IMR-90 (cell line): ENCODE measurements around the gene TMEM260. TPM values are rescaled to one million over a fixed set of nuclear protein-coding genes. Genes with fewer than 3 reads are reported as not detected.

ENCODE experiments used
- ATAC-seq: fragments of 200-7000 bp; cut with Tn5 transposase; 2 replicates; pipeline ENCODE4 v1.9.1; 2020; ENCODE audit warnings: low read depth, mild to moderate bottlenecking, moderate library complexity
- BruUV-seq: library from RNA; stranded (reverse); fragments of 400-500 nt; replicated peaks from 2 replicates; lab custom pipeline; 2021; lab: Mats Ljungman, UMichigan
- CTCF ChIA-PET: fragments of 300-600 bp; formaldehyde crosslinking; extraction: SDS; loops from one replicate; lab custom pipeline; 2021; ENCODE audit warnings: antibody characterized with exemption; lab: Yijun Ruan, JAX
- POLR2A ChIA-PET: fragments of 300-600 bp; sonication (Branson Sonifier 250); formaldehyde crosslinking; loops from one replicate; lab custom pipeline; 2022; ENCODE audit warnings: antibody characterized with exemption; ENCODE audit not compliant: unreplicated experiment; lab: Charles Lee
- DNase-seq: peaks from one replicate; pipeline ENCODE4 v3.0.0; 2013
- H2AFZ ChIP-seq: replicated peaks from 2 replicates; pipeline ENCODE3; 2013; ENCODE audit warnings: low read length, mild to moderate bottlenecking; ENCODE audit not compliant: poor library complexity
- H2AK5ac ChIP-seq: 2 replicates; pipeline ENCODE4 v1.6.1; 2013; ENCODE audit warnings: low read depth, low read length, inconsistent platforms
- H2AK9ac ChIP-seq: replicated peaks from 2 replicates; pipeline ENCODE3; 2013; ENCODE audit warnings: mild to moderate bottlenecking, low read depth, low read length, moderate library complexity; ENCODE audit not compliant: poor library complexity
- H2BK120ac ChIP-seq: 2 replicates; pipeline ENCODE4 v1.6.1; 2013; ENCODE audit warnings: low read depth, low read length, inconsistent platforms
- H2BK15ac ChIP-seq: 3 replicates; pipeline ENCODE4 v1.6.1; 2013; ENCODE audit warnings: low read depth, low read length, inconsistent platforms
- H2BK20ac ChIP-seq: 2 replicates; pipeline ENCODE4 v1.6.1; 2013; ENCODE audit warnings: low read depth, mild to moderate bottlenecking, inconsistent platforms, low read length, moderate library complexity
- H2BK5ac ChIP-seq: 2 replicates; pipeline ENCODE4 v1.6.1; 2013; ENCODE audit warnings: mild to moderate bottlenecking, low read depth, low read length, inconsistent platforms; ENCODE audit not compliant: poor library complexity, severe bottlenecking
- H3K14ac ChIP-seq: replicated peaks from 2 replicates; pipeline ENCODE4 v1.6.1; 2013; ENCODE audit warnings: low read depth, low read length, inconsistent platforms
- H3K18ac ChIP-seq: 2 replicates; pipeline ENCODE4 v1.6.1; 2013; ENCODE audit warnings: low read depth, low read length, control low read depth
- H3K23ac ChIP-seq: 2 replicates; pipeline ENCODE4 v1.6.1; 2013; ENCODE audit warnings: low read depth, low read length, inconsistent platforms
- H3K27ac ChIP-seq: 2 replicates; pipeline ENCODE4 v1.5.1; 2013; ENCODE audit warnings: mild to moderate bottlenecking, control low read depth, low read length; ENCODE audit not compliant: insufficient read depth
- H3K27me3 ChIP-seq: 2 replicates; pipeline ENCODE4 v1.6.1; 2013; ENCODE audit warnings: low read length; ENCODE audit not compliant: control insufficient read depth, insufficient read depth
- H3K36me3 ChIP-seq: 2 replicates; pipeline ENCODE4 v1.6.1; 2013; ENCODE audit warnings: low read length, mixed read lengths; ENCODE audit not compliant: control insufficient read depth, insufficient read depth
- H3K4ac ChIP-seq: 2 replicates; pipeline ENCODE4 v1.6.1; 2013; ENCODE audit warnings: low read depth, low read length, inconsistent platforms
- H3K4me1 ChIP-seq: 2 replicates; pipeline ENCODE4 v1.6.1; 2013; ENCODE audit warnings: low read length, mixed read lengths; ENCODE audit not compliant: control insufficient read depth, insufficient read depth
- H3K4me2 ChIP-seq: 2 replicates; pipeline ENCODE4 v1.6.1; 2013; ENCODE audit warnings: low read depth, mild to moderate bottlenecking, control low read depth, low read length, moderate library complexity
- H3K4me3 ChIP-seq: 2 replicates; pipeline ENCODE4 v1.5.1; 2013; ENCODE audit warnings: low read depth, mild to moderate bottlenecking, control low read depth, low read length, moderate library complexity; ENCODE audit not compliant: insufficient read depth
- H3K56ac ChIP-seq: 2 replicates; pipeline ENCODE4 v1.6.1; 2013; ENCODE audit warnings: low read length, inconsistent platforms; ENCODE audit not compliant: insufficient read depth; ENCODE audit errors: extremely low read depth
- H3K79me1 ChIP-seq, 2 experiments: 2 replicates each; pipeline ENCODE4 v1.6.1; 2013; ENCODE audit warnings: low read length in 2 of 2, inconsistent platforms in 1 of 2, low read depth in 1 of 2
- H3K9ac ChIP-seq: 2 replicates; pipeline ENCODE4 v1.6.1; 2013; ENCODE audit warnings: low read depth, low read length, control low read depth
- H3K9me1 ChIP-seq: 2 replicates; pipeline ENCODE4 v1.6.1; 2013; ENCODE audit warnings: low read length, inconsistent platforms; ENCODE audit not compliant: insufficient read depth
- H3K9me3 ChIP-seq: 2 replicates; pipeline ENCODE4 v1.6.1; 2013; ENCODE audit warnings: low read length; ENCODE audit not compliant: control insufficient read depth, insufficient read depth
- H4K20me1 ChIP-seq: 2 replicates; pipeline ENCODE4 v1.6.1; 2013; ENCODE audit warnings: low read length, inconsistent platforms; ENCODE audit not compliant: insufficient read depth
- H4K5ac ChIP-seq: 2 replicates; pipeline ENCODE4 v1.6.1; 2013; ENCODE audit warnings: mild to moderate bottlenecking, low read depth, low read length, control low read depth
- H4K8ac ChIP-seq, 2 experiments: 2 replicates each; pipeline ENCODE4 v1.6.1; 2013; ENCODE audit warnings: low read depth in 2 of 2, low read length in 2 of 2, control low read depth in 1 of 2, inconsistent platforms in 1 of 2
- H4K91ac ChIP-seq: 2 replicates; pipeline ENCODE4 v1.6.1; 2013; ENCODE audit warnings: low read depth, low read length, inconsistent platforms; ENCODE audit not compliant: insufficient read depth
- BHLHE40 ChIP-seq: fragments of 150-350 bp; IDR thresholded peaks from 2 replicates; pipeline ENCODE4 v1.6.1; 2016; ENCODE audit warnings: mild to moderate bottlenecking, low read depth, low read length
- CEBPB ChIP-seq: IDR thresholded peaks from 2 replicates; pipeline ENCODE4 v1.6.1; 2012; ENCODE audit warnings: low read depth, low read length, improper control_type of control experiment
- CHD1 ChIP-seq: IDR thresholded peaks from 2 replicates; pipeline ENCODE4 v1.6.1; 2012; ENCODE audit warnings: low read depth, low read length, improper control_type of control experiment
- MAZ ChIP-seq: IDR thresholded peaks from 2 replicates; pipeline ENCODE4 v1.6.1; 2012; ENCODE audit warnings: low read depth, mild to moderate bottlenecking, low read length, improper control_type of control experiment, moderate library complexity, borderline replicate concordance
- MXI1 ChIP-seq: IDR thresholded peaks from 2 replicates; pipeline ENCODE4 v1.6.1; 2012; ENCODE audit warnings: low read depth, mild to moderate bottlenecking, low read length, moderate library complexity, borderline replicate concordance
- POLR2A ChIP-seq: IDR thresholded peaks from 2 replicates; pipeline ENCODE4 v1.6.1; 2012; ENCODE audit warnings: mild to moderate bottlenecking, low read depth, low read length
- RAD21 ChIP-seq: IDR thresholded peaks from 2 replicates; pipeline ENCODE4 v1.6.1; 2012; ENCODE audit warnings: low read length, improper control_type of control experiment
- RCOR1 ChIP-seq: IDR thresholded peaks from 2 replicates; pipeline ENCODE4 v1.6.1; 2012; ENCODE audit warnings: mild to moderate bottlenecking, low read length, improper control_type of control experiment; ENCODE audit not compliant: insufficient replicate concordance
- RFX5 ChIP-seq: IDR thresholded peaks from 2 replicates; pipeline ENCODE4 v1.8.0; 2012; ENCODE audit warnings: low read depth, mild to moderate bottlenecking, low read length, moderate library complexity
- SMC3 ChIP-seq: fragments of 150-350 bp; IDR thresholded peaks from 2 replicates; pipeline ENCODE4 v1.6.1; 2016; ENCODE audit warnings: low read depth, mild to moderate bottlenecking, antibody characterized with exemption, low read length, moderate library complexity
- WGBS, 2 experiments: methylation state at CpG; one replicate each; pipeline versions ENCODE4 v1.1.5 to v1.1.7; 2013; ENCODE audit warnings: missing lambda C conversion rate in 2 of 2; ENCODE audit not compliant: insufficient read length in 1 of 2; ENCODE audit errors: extremely low coverage in 2 of 2; 5-methylcytosine and 5-hydroxymethylcytosine counted together
- dilution Hi-C: fragments of 300-500 bp; cut with HindIII; formaldehyde crosslinking; loops from one replicate; pipeline ENCODE4 v1.14.3; 2018; ENCODE audit warnings: low sequenced_read_pairs; ENCODE audit not compliant: unreplicated experiment
- in situ Hi-C: fragments of 300-500 bp; cut with MboI; formaldehyde crosslinking; loops from 3 replicates; pipeline ENCODE4 v1.14.3; 2019; ENCODE audit warnings: low sequenced_read_pairs, inconsistent platforms, mixed read lengths
- intact Hi-C: fragments of 100-400 bp; cut with micrococcal nuclease; formaldehyde crosslinking; loops from 2 replicates; pipeline ENCODE4 v1.10.0; 2022
- polyA plus RNA-seq, 3 experiments: library from polyadenylated mRNA; depleted of rRNA; stranded (reverse); fragments of >200 nt; gene quantifications; 2 replicates each; pipeline ENCODE4 v1.2.3, GENCODE V29; 2012; ENCODE audit warnings: low replicate concordance in 1 of 3
- total RNA-seq: library from RNA; depleted of rRNA; stranded (reverse); fragments of >200 nt; gene quantifications from 2 replicates; pipeline ENCODE4 v1.2.3, GENCODE V29; 2012
- TF ChIP-seq, protein P1 (sequence below): conservative IDR thresholded peaks from 2 replicates; pipeline ENCODE4 v1.5.1; 2012; ENCODE audit warnings: mild to moderate bottlenecking, low read depth, low read length, improper control_type of control experiment

The TMEM260 gene
- total and polyA plus RNA-seq, 2 of the 4 experiments (the other 2 are of a cell fraction): 6.4 to 11.5 TPM

DNA sequence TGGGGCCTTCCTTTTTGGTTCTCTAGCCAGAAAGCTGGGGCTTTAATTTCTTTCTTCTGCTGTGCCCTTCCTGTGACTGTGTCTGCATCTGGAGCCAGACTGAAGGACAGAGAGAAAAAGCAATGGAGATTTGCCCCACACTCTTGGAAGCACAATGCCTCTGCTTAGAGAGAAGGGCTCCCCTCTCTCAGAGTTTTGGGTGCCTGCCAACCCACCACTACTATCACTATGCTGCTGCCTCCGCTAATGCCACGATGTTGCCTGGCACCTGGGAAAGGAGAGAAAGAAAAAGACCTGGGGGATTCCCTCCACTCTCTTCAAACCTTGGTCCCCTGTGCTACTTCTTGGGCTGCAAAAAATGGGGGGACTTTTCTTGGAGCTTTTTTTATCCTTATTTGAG, 52.6 kb downstream of the TMEM260 start:
- Histone ChIP-seq H3K9me3 (peaks cover 4% of the 10 kb centered on the region; the same call in 1 of the 2 replicates), H3K14ac (no peak overlapping the region), H3K4me3 (no peak overlapping the region), H2AFZ (no peak overlapping the region), H4K8ac (no peak overlapping the region), H3K18ac (no peak overlapping the region), H2BK120ac (no peak overlapping the region), H3K56ac (no peak overlapping the region), H3K9ac (no peak overlapping the region), H3K9me1 (no peaks in the 10 kb centered on the region), H3K27ac (no peak overlapping the region), H3K27me3 (no peaks in the 10 kb centered on the region), H2BK15ac (no peak overlapping the region), H2BK5ac (no peak overlapping the region), H4K5ac (no peak overlapping the region), H2AK9ac (no peak overlapping the region), H4K91ac (no peak overlapping the region), H2BK20ac (no peak overlapping the region), H3K79me1 (no peaks in the 10 kb centered on the region; a peak in 1 of 4 replicates), H4K20me1 (no peaks in the 10 kb centered on the region), H3K4me2 (no peak overlapping the region), H3K36me3 (peaks cover 35% of the 10 kb centered on the region), H3K23ac (no peak overlapping the region), H3K4me1 (no peaks in the 10 kb centered on the region), H2AK5ac (no peak overlapping the region), H3K4ac (no peak overlapping the region)
- in situ Hi-C loops (no loop called here), intact Hi-C loops (no loop called here), dilution Hi-C loops (no loop called here)
- TF ChIP-seq BHLHE40 (no peak), CEBPB (no peak), MAZ (no peak), RCOR1 (no peak), MXI1 (no peak), POLR2A (no peak), RFX5 (no peak), RAD21 (no peak), CHD1 (no peak), SMC3 (no peak)
- TF ChIP-seq, protein P1, sequence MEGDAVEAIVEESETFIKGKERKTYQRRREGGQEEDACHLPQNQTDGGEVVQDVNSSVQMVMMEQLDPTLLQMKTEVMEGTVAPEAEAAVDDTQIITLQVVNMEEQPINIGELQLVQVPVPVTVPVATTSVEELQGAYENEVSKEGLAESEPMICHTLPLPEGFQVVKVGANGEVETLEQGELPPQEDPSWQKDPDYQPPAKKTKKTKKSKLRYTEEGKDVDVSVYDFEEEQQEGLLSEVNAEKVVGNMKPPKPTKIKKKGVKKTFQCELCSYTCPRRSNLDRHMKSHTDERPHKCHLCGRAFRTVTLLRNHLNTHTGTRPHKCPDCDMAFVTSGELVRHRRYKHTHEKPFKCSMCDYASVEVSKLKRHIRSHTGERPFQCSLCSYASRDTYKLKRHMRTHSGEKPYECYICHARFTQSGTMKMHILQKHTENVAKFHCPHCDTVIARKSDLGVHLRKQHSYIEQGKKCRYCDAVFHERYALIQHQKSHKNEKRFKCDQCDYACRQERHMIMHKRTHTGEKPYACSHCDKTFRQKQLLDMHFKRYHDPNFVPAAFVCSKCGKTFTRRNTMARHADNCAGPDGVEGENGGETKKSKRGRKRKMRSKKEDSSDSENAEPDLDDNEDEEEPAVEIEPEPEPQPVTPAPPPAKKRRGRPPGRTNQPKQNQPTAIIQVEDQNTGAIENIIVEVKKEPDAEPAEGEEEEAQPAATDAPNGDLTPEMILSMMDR: no peak
- ATAC-seq (no peak), DNase-seq (no peak)
- CTCF ChIA-PET: no interaction called here
- no TSS peak for BruUV-seq
- no CpG with 5 or more reads among the region's 2 CpGs for WGBS, 2 experiments
- POLR2A ChIA-PET: no interaction called here
